GM12865 (cell line): ENCODE measurements around the gene FPR3.

ENCODE experiments used
- DNase-seq: peaks from one replicate; pipeline ENCODE4 v3.0.0; 2010; ENCODE audit warnings: low read depth
- H3K4me3 ChIP-seq: 2 replicates; pipeline ENCODE4 v1.5.1; 2011; ENCODE audit warnings: mild to moderate bottlenecking, low read depth, low read length, control low read depth
- TF ChIP-seq, protein P1 (sequence below): IDR thresholded peaks from 2 replicates; pipeline ENCODE4 v1.5.1; 2011; ENCODE audit warnings: low read length, control low read depth, low read depth, inconsistent platforms; ENCODE audit not compliant: insufficient read depth; ENCODE audit errors: missing control alignments

Gene FPR3, protein sequence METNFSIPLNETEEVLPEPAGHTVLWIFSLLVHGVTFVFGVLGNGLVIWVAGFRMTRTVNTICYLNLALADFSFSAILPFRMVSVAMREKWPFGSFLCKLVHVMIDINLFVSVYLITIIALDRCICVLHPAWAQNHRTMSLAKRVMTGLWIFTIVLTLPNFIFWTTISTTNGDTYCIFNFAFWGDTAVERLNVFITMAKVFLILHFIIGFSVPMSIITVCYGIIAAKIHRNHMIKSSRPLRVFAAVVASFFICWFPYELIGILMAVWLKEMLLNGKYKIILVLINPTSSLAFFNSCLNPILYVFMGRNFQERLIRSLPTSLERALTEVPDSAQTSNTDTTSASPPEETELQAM

DNA sequence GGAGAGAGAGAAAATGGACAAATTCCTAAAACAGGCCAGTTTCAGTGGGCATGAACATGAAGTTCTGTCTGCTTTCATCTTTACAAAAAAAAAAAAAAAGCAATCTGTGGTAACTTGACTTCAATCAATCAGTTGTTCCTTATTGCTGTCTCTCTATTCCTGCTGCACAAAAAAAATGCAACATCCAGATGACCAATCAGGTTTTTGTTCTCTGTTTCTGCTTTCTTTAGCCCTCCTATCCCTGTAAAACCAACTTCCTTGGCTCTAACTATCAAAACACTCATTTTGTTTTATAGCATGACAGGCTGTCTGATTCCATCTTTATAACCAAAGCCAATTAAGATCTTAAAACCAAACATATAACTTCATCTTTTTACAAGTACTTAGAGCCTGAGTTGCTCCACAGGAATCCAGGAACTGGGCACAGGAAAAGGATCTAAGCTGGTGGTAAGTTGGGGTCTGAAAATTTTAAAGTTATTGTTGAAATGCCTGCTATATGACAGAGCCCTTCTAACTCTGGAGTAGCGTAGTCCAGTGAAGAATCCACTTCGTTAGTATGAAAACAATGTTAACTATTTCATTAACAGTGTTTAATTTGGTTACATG, at the start of gene FPR3:
TSS of gene FPR3 (plus strand) at position 273 of the 606 bp plus-strand sequence. CDS start 28,592 bp downstream, outside the sequence.
- TF ChIP-seq, protein P1, sequence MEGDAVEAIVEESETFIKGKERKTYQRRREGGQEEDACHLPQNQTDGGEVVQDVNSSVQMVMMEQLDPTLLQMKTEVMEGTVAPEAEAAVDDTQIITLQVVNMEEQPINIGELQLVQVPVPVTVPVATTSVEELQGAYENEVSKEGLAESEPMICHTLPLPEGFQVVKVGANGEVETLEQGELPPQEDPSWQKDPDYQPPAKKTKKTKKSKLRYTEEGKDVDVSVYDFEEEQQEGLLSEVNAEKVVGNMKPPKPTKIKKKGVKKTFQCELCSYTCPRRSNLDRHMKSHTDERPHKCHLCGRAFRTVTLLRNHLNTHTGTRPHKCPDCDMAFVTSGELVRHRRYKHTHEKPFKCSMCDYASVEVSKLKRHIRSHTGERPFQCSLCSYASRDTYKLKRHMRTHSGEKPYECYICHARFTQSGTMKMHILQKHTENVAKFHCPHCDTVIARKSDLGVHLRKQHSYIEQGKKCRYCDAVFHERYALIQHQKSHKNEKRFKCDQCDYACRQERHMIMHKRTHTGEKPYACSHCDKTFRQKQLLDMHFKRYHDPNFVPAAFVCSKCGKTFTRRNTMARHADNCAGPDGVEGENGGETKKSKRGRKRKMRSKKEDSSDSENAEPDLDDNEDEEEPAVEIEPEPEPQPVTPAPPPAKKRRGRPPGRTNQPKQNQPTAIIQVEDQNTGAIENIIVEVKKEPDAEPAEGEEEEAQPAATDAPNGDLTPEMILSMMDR: no peak
- no peak for DNase-seq
- no peak within 1 kb of the TSS for H3K4me3 ChIP-seq

DNA sequence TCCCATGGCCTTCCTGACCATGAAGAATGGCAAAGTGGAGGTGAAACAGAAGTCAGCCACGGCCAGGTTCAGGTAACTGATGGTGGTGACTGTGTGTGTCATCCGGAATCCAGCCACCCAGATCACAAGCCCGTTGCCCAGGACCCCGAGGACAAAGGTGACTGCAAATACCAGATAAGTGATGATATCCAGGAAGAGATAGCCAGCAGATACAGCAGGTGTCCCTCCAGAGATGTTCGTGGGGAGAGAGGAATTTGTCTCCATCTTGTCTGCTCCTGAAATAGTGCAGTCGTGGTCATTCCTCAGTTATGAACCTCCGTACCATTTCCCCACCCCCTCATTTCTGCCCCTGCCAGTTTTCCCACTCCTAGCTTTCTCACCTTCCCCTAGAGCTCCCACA, 48.2 kb upstream of the FPR3 start:
- TF ChIP-seq, protein P1: no peak
- DNase-seq: no peak

DNA sequence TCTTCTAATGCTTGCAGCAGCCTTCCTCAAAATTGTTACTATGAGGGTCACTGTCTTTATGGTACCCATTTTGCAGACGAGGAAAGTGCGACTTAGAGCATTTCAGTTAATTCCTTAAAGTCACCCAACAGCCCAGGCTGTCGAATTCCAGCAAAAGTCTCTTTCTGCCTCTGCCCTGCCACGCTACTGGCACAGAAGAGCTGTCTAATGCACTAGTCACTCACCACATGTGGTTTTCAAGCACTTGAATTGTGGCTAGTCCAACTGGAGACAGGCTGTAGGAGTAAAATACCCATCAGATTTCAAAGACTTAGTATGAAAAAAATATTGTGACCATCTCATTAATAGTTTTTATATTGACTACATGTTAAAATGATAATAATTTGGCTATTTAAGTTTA, 45.0 kb upstream of the FPR3 start:
- H3K4me3 ChIP-seq: no peak overlapping the region
- TF ChIP-seq, protein P1: no peak
- no peak for DNase-seq

More for the DNA sequence above, 48.2 kb upstream of the FPR3 start:
- H3K4me3 ChIP-seq: no peak overlapping the region

DNA sequence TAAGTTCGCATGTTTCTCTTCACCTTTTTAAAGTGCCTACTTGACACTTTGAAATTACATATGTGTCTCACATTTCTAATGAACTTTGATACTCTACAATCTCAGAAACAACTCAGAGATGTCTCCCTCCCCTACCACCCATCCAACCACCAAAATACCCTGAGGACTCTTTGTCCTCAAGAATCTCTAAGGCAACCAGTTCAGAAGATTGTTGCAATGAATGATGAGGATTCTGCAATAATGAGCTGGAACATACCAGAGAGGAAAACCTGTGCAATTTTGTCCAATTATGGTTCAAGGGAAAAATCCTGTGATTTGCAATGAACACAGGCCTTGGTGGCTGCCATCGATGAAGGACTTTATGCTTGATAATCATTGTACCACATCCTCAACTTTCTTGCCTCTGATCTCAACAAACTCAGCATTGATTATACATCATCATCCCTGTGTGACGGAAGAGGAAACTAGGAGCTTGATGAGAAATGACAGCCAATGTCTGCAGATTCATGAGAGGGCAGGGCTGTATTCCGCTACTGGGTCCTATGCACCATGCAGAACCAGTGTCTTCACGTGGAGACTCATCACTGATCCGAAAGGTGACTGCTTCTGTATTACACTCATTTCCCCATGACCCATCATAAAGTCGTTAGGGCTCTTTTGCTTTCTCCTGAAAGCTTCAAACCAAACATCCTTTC, 44.4 kb upstream of the FPR3 start:
- H3K4me3 ChIP-seq: no peak overlapping the region
- TF ChIP-seq, protein P1: no peak
- DNase-seq: no peak

DNA sequence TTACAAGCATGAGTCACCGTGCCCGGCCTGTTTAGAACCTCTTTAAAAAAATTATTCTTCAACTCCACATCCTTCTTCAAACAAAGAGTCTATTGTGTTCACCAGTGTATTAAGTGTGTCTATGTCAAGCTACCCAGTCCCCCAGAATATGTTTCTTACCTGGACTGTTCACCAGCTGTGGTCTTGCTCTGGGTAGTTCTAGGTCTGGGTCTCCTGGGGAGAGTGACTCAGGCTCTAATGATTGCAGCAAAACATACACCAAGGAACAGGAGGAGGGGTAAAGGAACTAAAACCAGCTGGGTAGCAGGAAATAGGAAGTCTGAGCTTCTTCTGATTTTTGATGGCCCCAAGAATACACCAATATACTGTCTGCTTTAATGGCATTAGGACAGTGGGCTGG, 43.3 kb upstream of the FPR3 start, which contains the start of gene FPR1:
TSS of gene FPR1 (minus strand) at position 224 of the 400 bp plus-strand sequence. CDS start 4,884 bp downstream, outside the sequence.
- DNase-seq: no peak
- no peak within 1 kb of the TSS for H3K4me3 ChIP-seq
- TF ChIP-seq, protein P1: no peak

DNA sequence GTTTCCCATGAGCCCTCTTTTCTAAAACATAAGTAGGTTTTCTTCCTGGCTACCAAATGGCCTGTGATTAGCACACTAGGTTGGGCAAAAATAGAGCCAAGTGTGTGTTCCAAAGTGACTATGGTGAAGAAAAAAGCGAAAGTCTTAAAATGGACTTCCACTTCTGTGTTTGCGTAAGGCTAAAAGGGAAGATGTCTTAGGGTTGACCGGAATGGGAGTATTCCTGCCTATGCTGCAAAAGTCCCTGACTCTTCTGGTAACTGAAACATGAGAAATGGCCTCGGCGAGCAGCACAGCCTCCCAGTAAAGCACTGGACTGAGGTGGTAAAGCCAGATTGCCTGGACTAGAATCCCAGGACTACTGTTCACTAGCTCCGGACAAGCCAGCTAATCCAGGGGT, 40.8 kb upstream of the FPR3 start:
- H3K4me3 ChIP-seq: no peak overlapping the region
- TF ChIP-seq, protein P1: no peak
- DNase-seq: no peak
